ENCODE results near the gene GRIN2D. TPM values are rescaled to one million over a fixed set of nuclear protein-coding genes. Genes with fewer than 3 reads are reported as not detected.

Gene GRIN2D
- total and polyA plus RNA-seq, 2 of the 8 experiments (the other 6 are each of a cell fraction or from before 2014, with no cell fraction given): 2.2 to 12.4 TPM

DNA sequence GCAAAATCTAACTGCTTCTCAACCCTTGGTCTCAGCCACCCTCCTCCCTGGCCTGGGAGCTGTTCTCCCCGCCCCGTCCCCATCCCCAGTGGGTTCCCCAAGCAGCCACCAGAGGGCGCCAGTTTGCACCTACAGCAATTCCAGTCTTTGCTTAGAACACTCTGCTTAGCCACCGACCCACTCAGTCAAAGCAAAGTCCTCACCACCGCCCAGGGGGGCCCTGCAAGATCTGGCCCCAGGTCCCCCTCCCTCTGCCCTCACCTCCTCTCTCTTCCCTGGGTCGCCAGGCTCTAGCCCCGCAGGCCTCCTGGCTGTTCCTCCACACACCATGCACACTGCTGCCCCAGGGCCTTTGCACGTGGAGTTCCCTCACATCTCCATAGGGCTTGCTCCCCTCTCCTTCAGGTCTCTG, 42.1 kb upstream of the GRIN2D start:
- FAIRE-seq: no peak
- H3K23ac ChIP-seq (ENCODE audit: insufficient read length): no peak overlapping the region
- no peak overlapping the region for H4K91ac ChIP-seq (replicated peaks; ENCODE audit: insufficient read length, low read length)
- no peak overlapping the region for H3K27ac ChIP-seq (ENCODE audit: low read depth, low read length)
- H3K14ac ChIP-seq (ENCODE audit: insufficient read length): no peak overlapping the region
- H3K56ac ChIP-seq (replicated peaks; ENCODE audit: insufficient read length, low read depth, low read length): no peak overlapping the region
- TF ChIP-seq SIN3A (conservative IDR thresholded peaks at IDR 0.05 in 1 of 2, IDR thresholded peaks at IDR 0.05 in 1 of 2; ENCODE audit: low read depth in 1 of 2, low read length in 2 of 2) (no peak), RAD21 (IDR thresholded peaks at IDR 0.05 in 1 of 2, conservative IDR thresholded peaks at IDR 0.05 in 1 of 2; ENCODE audit: low read depth in 2 of 2, low read length in 2 of 2) (peak; percentile 66 to 72), JUN (IDR thresholded peaks at IDR 0.05; ENCODE audit: low read depth, low read length) (no peak), HDAC2 (IDR thresholded peaks at IDR 0.05; ENCODE audit: borderline replicate concordance in 1 of 2, low read depth in 2 of 2, low read length in 2 of 2) (peak in 1 of 2 experiments; percentile 99; a peak in 1 of 4 replicates), PHF8 (conservative IDR thresholded peaks at IDR 0.05; ENCODE audit: low read depth, low read length) (no peak), KDM1A (IDR thresholded peaks at IDR 0.05; ENCODE audit: borderline replicate concordance, low read length) (peak; percentile 100), CHD1 (IDR thresholded peaks at IDR 0.05; ENCODE audit: low read depth, low read length) (no peak), MAFK (IDR thresholded peaks at IDR 0.05; ENCODE audit: low read depth, low read length) (no peak)
- TF ChIP-seq, protein P1, sequence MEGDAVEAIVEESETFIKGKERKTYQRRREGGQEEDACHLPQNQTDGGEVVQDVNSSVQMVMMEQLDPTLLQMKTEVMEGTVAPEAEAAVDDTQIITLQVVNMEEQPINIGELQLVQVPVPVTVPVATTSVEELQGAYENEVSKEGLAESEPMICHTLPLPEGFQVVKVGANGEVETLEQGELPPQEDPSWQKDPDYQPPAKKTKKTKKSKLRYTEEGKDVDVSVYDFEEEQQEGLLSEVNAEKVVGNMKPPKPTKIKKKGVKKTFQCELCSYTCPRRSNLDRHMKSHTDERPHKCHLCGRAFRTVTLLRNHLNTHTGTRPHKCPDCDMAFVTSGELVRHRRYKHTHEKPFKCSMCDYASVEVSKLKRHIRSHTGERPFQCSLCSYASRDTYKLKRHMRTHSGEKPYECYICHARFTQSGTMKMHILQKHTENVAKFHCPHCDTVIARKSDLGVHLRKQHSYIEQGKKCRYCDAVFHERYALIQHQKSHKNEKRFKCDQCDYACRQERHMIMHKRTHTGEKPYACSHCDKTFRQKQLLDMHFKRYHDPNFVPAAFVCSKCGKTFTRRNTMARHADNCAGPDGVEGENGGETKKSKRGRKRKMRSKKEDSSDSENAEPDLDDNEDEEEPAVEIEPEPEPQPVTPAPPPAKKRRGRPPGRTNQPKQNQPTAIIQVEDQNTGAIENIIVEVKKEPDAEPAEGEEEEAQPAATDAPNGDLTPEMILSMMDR (IDR thresholded peaks at IDR 0.05; ENCODE audit: control extremely low read depth in 1 of 3, insufficient read depth in 1 of 3, low read depth in 1 of 3, low read length in 3 of 3): peak; percentile 84 to 98 (median 93)
- no peak overlapping the region for H2BK20ac ChIP-seq (ENCODE audit: low read length)
- no peak overlapping the region for H4K8ac ChIP-seq (ENCODE audit: extremely low read depth, insufficient read depth, low read length)
- no peak overlapping the region for H2AFZ ChIP-seq (ENCODE audit: low read length)
- H4K5ac ChIP-seq (ENCODE audit: insufficient read length, low read depth, low read length): no peak overlapping the region
- H3K18ac ChIP-seq (ENCODE audit: extremely low read depth, low read length): no peak overlapping the region
- H2BK120ac ChIP-seq (replicated peaks; ENCODE audit: low read depth, low read length): no peak overlapping the region
- no peak overlapping the region for H3K4me3 ChIP-seq (ENCODE audit: extremely low read depth in 1 of 4, insufficient read depth in 2 of 4, low read depth in 3 of 4, low read length in 4 of 4)
- POLR2A ChIA-PET (ENCODE audit: partially characterized antibody): interaction anchor here (1.0 to 1.3 kb wide), 4 partner anchors 12 to 22 kb away, joined by 3 to 4 read pairs (median 4); partner anchors contain the start of genes SYNGR4 and TMEM143
- peak in 1 of 2 experiments; percentile 97 for DNase-seq (ENCODE audit: low read depth in 1 of 2, low spot score in 2 of 2)
- H2BK15ac ChIP-seq (ENCODE audit: low read length): no peak overlapping the region
- H3K4ac ChIP-seq (replicated peaks; ENCODE audit: insufficient read length, low read depth, low read length): no peak overlapping the region
- no peaks in the 10 kb centered on the region for H3K36me3 ChIP-seq (ENCODE audit: control insufficient read depth in 2 of 4, insufficient read depth in 4 of 4, low read length in 3 of 4)
- no peaks in the 10 kb centered on the region for H3K79me2 ChIP-seq (ENCODE audit: control insufficient read depth in 1 of 2, insufficient read depth in 2 of 2, low read length in 2 of 2)
- no peaks in the 10 kb centered on the region for H3K23me2 ChIP-seq (ENCODE audit: low read depth, low read length)
- no peak overlapping the region for H2BK5ac ChIP-seq (ENCODE audit: low read depth, low read length)
- no peaks in the 10 kb centered on the region for H3K27me3 ChIP-seq (replicated peaks in 1 of 4; ENCODE audit: control insufficient read depth in 3 of 4, extremely low read depth in 1 of 4, insufficient read depth in 3 of 4, low read length in 3 of 4)
- H3K4me1 ChIP-seq (replicated peaks in 1 of 4; ENCODE audit: control insufficient read depth in 3 of 4, insufficient read depth in 4 of 4, low read length in 3 of 4): no peaks in the 10 kb centered on the region
- H3K9me3 ChIP-seq (ENCODE audit: insufficient read depth in 2 of 2, low read depth in 1 of 2, low read length in 1 of 2): no peaks in the 10 kb centered on the region
- no peak overlapping the region for H3K9ac ChIP-seq (replicated peaks in 1 of 4; ENCODE audit: extremely low read depth in 1 of 4, low read depth in 3 of 4, low read length in 3 of 4)
- H2BK12ac ChIP-seq (ENCODE audit: low read depth, low read length): no peak overlapping the region
- no peak overlapping the region for H2AK5ac ChIP-seq (ENCODE audit: low read depth, low read length)
- WGBS, 2 experiments (ENCODE audit: extremely low coverage in 1 of 2, insufficient coverage in 1 of 2, insufficient read length in 1 of 2, insufficient replicate concordance in 2 of 2, low coverage in 1 of 2, low lambda C conversion rate in 2 of 2, missing lambda C conversion rate in 1 of 2): 48% methylated on average over 8 of the region's 8 CpGs; no CpG with 5 or more reads in 1 of the 2 experiments
- CTCF ChIA-PET (ENCODE audit: partially characterized antibody): interaction anchor here (0.6 to 3.8 kb wide), 16 partner anchors 8 to 959 kb away, joined by 3 to 29 read pairs (median 4); partner anchors contain the start of genes KDELR1, SYNGR4 and TMEM143
- H3K79me1 ChIP-seq (ENCODE audit: low read depth, low read length): no peaks in the 10 kb centered on the region
- H3K4me2 ChIP-seq (ENCODE audit: insufficient read depth in 1 of 2, low read depth in 2 of 2, low read length in 2 of 2): no peak overlapping the region
- no peaks in the 10 kb centered on the region for H4K20me1 ChIP-seq (replicated peaks in 1 of 2; ENCODE audit: control insufficient read depth in 1 of 2, insufficient read depth in 2 of 2, low read length in 2 of 2)

Measured in H1 (cell line).